Umbilical cord (tissue), 2 donors: ENCODE results near the gene TGM5. TPM values are rescaled to one million over a fixed set of nuclear protein-coding genes. Genes with fewer than 3 reads are reported as not detected.
"Not testable (repeated sequence)": the region's sequence is repeated elsewhere in the genome, so short reads cannot be mapped to it uniquely, and the experiment has no call there.

Experiments used
- DNase-seq: peaks from one replicate; pipeline ENCODE4 v3.0.0-alpha.2; 2015; ENCODE audit warnings: low spot score
- total RNA-seq: library from RNA; depleted of rRNA; stranded (reverse); fragments of >200 nt; gene quantifications from one replicate; pipeline ENCODE4 v1.2.3, GENCODE V29; 2014; ENCODE audit warnings: low replicate concordance; ENCODE audit not compliant: insufficient read depth

The TGM5 gene
- total RNA-seq: 13.7 TPM

GRCh38 chr15:43266834-43267233 is at the start of gene TGM5:
Gene TGM5, minus strand, starts transcription at chr15:43266928. Its CDS starts 79 bp downstream, at chr15:43266849.
- no peak for DNase-seq

- DNase-seq: no peak
Measured at GRCh38 chr15:43314171-43314570, 47.4 kb upstream of the TGM5 start.

GRCh38 chr15:43312378-43312777 is 45.6 kb upstream of the TGM5 start:
- DNase-seq: no peak

- no peak for DNase-seq
Measured at GRCh38 chr15:43302205-43302817, 35.6 kb upstream of the TGM5 start, which contains the start of gene TGM7. Gene TGM7, minus strand, starts transcription at chr15:43302255.

- DNase-seq: no peak
Measured at GRCh38 chr15:43299884-43300283, 33.2 kb upstream of the TGM5 start.

GRCh38 chr15:43299411-43299810 is 32.7 kb upstream of the TGM5 start:
- no peak for DNase-seq

GRCh38 chr15:43294091-43294706 is 27.5 kb upstream of the TGM5 start:
- no peak for DNase-seq

GRCh38 chr15:43293432-43293831 is 26.7 kb upstream of the TGM5 start:
- DNase-seq: no peak

GRCh38 chr15:43292375-43293078 is 25.8 kb upstream of the TGM5 start:
- no peak for DNase-seq

- DNase-seq: not testable (repeated sequence)
Measured at GRCh38 chr15:43289656-43290055, 22.9 kb upstream of the TGM5 start.

GRCh38 chr15:43287254-43287653 is 20.5 kb upstream of the TGM5 start:
- no peak for DNase-seq

- DNase-seq: no peak
Measured at GRCh38 chr15:43286074-43286473, 19.3 kb upstream of the TGM5 start.

- DNase-seq: peak; percentile 67
Measured at GRCh38 chr15:43285609-43286037, 18.9 kb upstream of the TGM5 start.

- DNase-seq: no peak
Measured at GRCh38 chr15:43283526-43283925, 16.8 kb upstream of the TGM5 start.

- no peak for DNase-seq
Measured at GRCh38 chr15:43281926-43282602, 15.3 kb upstream of the TGM5 start.

- DNase-seq: no peak
Measured at GRCh38 chr15:43280996-43281395, 14.3 kb upstream of the TGM5 start.

GRCh38 chr15:43279496-43279895 is 12.8 kb upstream of the TGM5 start:
- no peak for DNase-seq

GRCh38 chr15:43278869-43279268 is 12.1 kb upstream of the TGM5 start:
- no peak for DNase-seq

GRCh38 chr15:43277901-43278300 is 11.2 kb upstream of the TGM5 start:
- no peak for DNase-seq

GRCh38 chr15:43277231-43277823 is 10.6 kb upstream of the TGM5 start:
- no peak for DNase-seq

GRCh38 chr15:43276563-43277200 is 10.0 kb upstream of the TGM5 start:
- no peak for DNase-seq
